NCI-H187 treated with DMSO at 0.1 percent for 48 hours (cell line): ENCODE data around the gene PDE3B.
"Not testable (repeated sequence)": the region's sequence is repeated elsewhere in the genome, so short reads cannot be mapped to it uniquely, and the experiment has no call there.

Experiments used
- DNase-seq: peaks from one replicate; lab custom pipeline; 2025; lab: John Stamatoyannopoulos, UW

The PDE3B gene

GRCh38 chr11:14641801-14642200, 1.8 kb upstream of the PDE3B start:
- DNase-seq, result no peak

GRCh38 chr11:14642453-14642852, 1.2 kb upstream of the PDE3B start:
- no peak for DNase-seq

GRCh38 chr11:14642873-14643696, 519 bp upstream of the PDE3B start:
- no peak for DNase-seq

- no peak for DNase-seq
Measured at GRCh38 chr11:14644226-14645014, 816 bp downstream of the PDE3B start.

- no peak for DNase-seq
Measured at GRCh38 chr11:14645015-14645912, 1.7 kb downstream of the PDE3B start.

GRCh38 chr11:14645985-14646900, 2.6 kb downstream of the PDE3B start:
- DNase-seq, result no peak

GRCh38 chr11:14650064-14650463, 6.5 kb downstream of the PDE3B start:
- DNase-seq, result no peak

- DNase-seq, result no peak
Measured at GRCh38 chr11:14653090-14653489, 9.5 kb downstream of the PDE3B start.

- no peak for DNase-seq
Measured at GRCh38 chr11:14655435-14655834, 11.8 kb downstream of the PDE3B start.

- DNase-seq, result no peak
Measured at GRCh38 chr11:14656536-14657457, 13.2 kb downstream of the PDE3B start.

- no peak for DNase-seq
Measured at GRCh38 chr11:14657841-14658240, 14.2 kb downstream of the PDE3B start.

- DNase-seq, result not testable (repeated sequence)
Measured at GRCh38 chr11:14664926-14665325, 21.3 kb downstream of the PDE3B start.

- DNase-seq, result not testable (repeated sequence)
Measured at GRCh38 chr11:14667329-14667728, 23.7 kb downstream of the PDE3B start.

- DNase-seq, result no peak
Measured at GRCh38 chr11:14668731-14669301, 25.2 kb downstream of the PDE3B start.

GRCh38 chr11:14669499-14669898, 25.9 kb downstream of the PDE3B start:
- no peak for DNase-seq

- no peak for DNase-seq
Measured at GRCh38 chr11:14669958-14670357, 26.4 kb downstream of the PDE3B start.

- no peak for DNase-seq
Measured at GRCh38 chr11:14672635-14673034, 29.0 kb downstream of the PDE3B start.

- no peak for DNase-seq
Measured at GRCh38 chr11:14673421-14673820, 29.8 kb downstream of the PDE3B start.

GRCh38 chr11:14673824-14674405, 30.3 kb downstream of the PDE3B start:
- no peak for DNase-seq
